Measurements from ENCODE around the gene ZNF205. TPM values are rescaled to one million over a fixed set of nuclear protein-coding genes. Genes with fewer than 3 reads are reported as not detected.
"Not testable (repeated sequence)": the region's sequence is repeated elsewhere in the genome, so short reads cannot be mapped to it uniquely, and the experiment has no call there.

ZNF205 gene
- total RNA-seq, 1 donor from 2014 or later, result 0.09 TPM

- Mint-ChIP-seq H3K36me3 (ENCODE audit: low read depth) (no peaks in the 10 kb centered on the region), H3K27ac (peak overlapping the region; percentile 68), H3K4me3 (ENCODE audit: low read depth) (peak overlapping the region; percentile 30), H3K27me3 (ENCODE audit: low read depth) (peaks cover 19% of the 10 kb centered on the region), H3K4me1 (ENCODE audit: low read depth) (peaks cover 14% of the 10 kb centered on the region), H3K9me3 (no peaks in the 10 kb centered on the region)
- intact Hi-C loops (cut with micrococcal nuclease), result loop anchor here (5.0 to 10.0 kb wide), 3 partner anchors 70 to 133 kb away; partner anchors contain the start of genes MMP25 and ZSCAN10
- DNase-seq (ENCODE audit: low spot score), result no peak
Measured at GRCh38 chr16:3165111-3165822, 52.9 kb downstream of the ZNF205 start.

- Mint-ChIP-seq H3K36me3 (ENCODE audit: low read depth) (no peaks in the 10 kb centered on the region), H3K27me3 (ENCODE audit: low read depth) (peaks cover 31% of the 10 kb centered on the region), H3K27ac (no peak overlapping the region), H3K4me1 (ENCODE audit: low read depth) (peaks cover 23% of the 10 kb centered on the region), H3K9me3 (no peaks in the 10 kb centered on the region), H3K4me3 (ENCODE audit: low read depth) (no peak overlapping the region)
- intact Hi-C loops (cut with micrococcal nuclease), result loop anchor here (2.0 to 10.0 kb wide), 4 partner anchors 32 to 134 kb away; partner anchors contain the start of genes MMP25, ZNF213 and ZSCAN10
- no peak for DNase-seq (ENCODE audit: low spot score)
Measured at GRCh38 chr16:3166505-3166886, 54.1 kb downstream of the ZNF205 start.

- Mint-ChIP-seq H3K4me1 (ENCODE audit: low read depth) (peaks cover 30% of the 10 kb centered on the region), H3K27me3 (ENCODE audit: low read depth) (peaks cover 45% of the 10 kb centered on the region)
- intact Hi-C loops (cut with micrococcal nuclease), result loop anchor here (5.0 to 10.0 kb wide), 3 partner anchors 74 to 136 kb away; partner anchors contain the start of genes MMP25 and ZSCAN10
- H3K27ac Mint-ChIP-seq; H3K36me3 Mint-ChIP-seq (ENCODE audit: low read depth); DNase-seq (ENCODE audit: low spot score); H3K9me3 Mint-ChIP-seq; H3K4me3 Mint-ChIP-seq (ENCODE audit: low read depth): not testable (repeated sequence)
Measured at GRCh38 chr16:3168729-3169128, 56.3 kb downstream of the ZNF205 start.

Other genes starting within 250 kb of the ZNF205 start
- 21.0 and 23.6 TPM in 2 replicates for gene FLYWCH2, start 229.4 kb upstream of the ZNF205 start, total RNA-seq
- 65.4 and 67.4 TPM in 2 replicates for gene FLYWCH1, start 200.7 kb upstream of the ZNF205 start, total RNA-seq
- gene KREMEN2, start 148.3 kb upstream of the ZNF205 start, total RNA-seq, result 0.09 TPM in 1 of 2 replicates, not detected in the other
- gene PAQR4, start 143.2 kb upstream of the ZNF205 start, total RNA-seq, result 46.9 and 49.9 TPM in 2 replicates
- 102 and 106 TPM in 2 replicates for gene PKMYT1, start 132.1 kb upstream of the ZNF205 start, total RNA-seq
- 0.11 and 0.14 TPM in 2 replicates for gene CLDN9, start 99.7 kb upstream of the ZNF205 start, total RNA-seq
- gene CLDN6, start 94.4 kb upstream of the ZNF205 start, total RNA-seq, result not detected in 2 replicates
- 9.6 and 11.6 TPM in 2 replicates for gene TNFRSF12A, start 92.2 kb upstream of the ZNF205 start, total RNA-seq
- 29.9 and 30.3 TPM in 2 replicates for gene HCFC1R1, start 88.6 kb upstream of the ZNF205 start, total RNA-seq
- 59.0 and 59.1 TPM in 2 replicates for gene THOC6, start 88.6 kb upstream of the ZNF205 start, total RNA-seq
- 0.71 and 0.84 TPM in 2 replicates for gene BICDL2, start 75.6 kb upstream of the ZNF205 start, total RNA-seq
- gene MMP25, start 66.0 kb upstream of the ZNF205 start, total RNA-seq, result 7.7 TPM in 2 replicates
- 773 and 798 TPM in 2 replicates for gene IL32, start 46.9 kb upstream of the ZNF205 start, total RNA-seq
- gene ZSCAN10, start 13.3 kb upstream of the ZNF205 start, total RNA-seq, result not detected in 2 replicates
- gene ZNF213, start 22.4 kb downstream of the ZNF205 start, total RNA-seq, result 9.1 and 9.3 TPM in 2 replicates
- not detected in 2 replicates for gene OR1F1, start 75.6 kb downstream of the ZNF205 start, total RNA-seq
- 11.0 and 12.2 TPM in 2 replicates for gene ZNF200, start 122.6 kb downstream of the ZNF205 start, total RNA-seq
- gene MEFV, start 144.0 kb downstream of the ZNF205 start, total RNA-seq, result 0.18 TPM in 1 of 2 replicates, not detected in the other
- gene ZNF263, start 170.9 kb downstream of the ZNF205 start, total RNA-seq, result 22.9 and 26.6 TPM in 2 replicates
- 2.5 and 3.6 TPM in 2 replicates for gene TIGD7, start 192.8 kb downstream of the ZNF205 start, total RNA-seq
- gene ZNF75A, start 192.9 kb downstream of the ZNF205 start, total RNA-seq, result 25.4 and 31.8 TPM in 2 replicates
- not detected in 2 replicates for gene OR2C1, start 243.3 kb downstream of the ZNF205 start, total RNA-seq